ENCODE measurements around the gene AKR1B1. TPM values are rescaled to one million over a fixed set of nuclear protein-coding genes. Genes with fewer than 3 reads are reported as not detected.
A peak's percentile ranks its signal among the peaks of the same experiment; 100 is the strongest.

AKR1B1 gene
- total RNA-seq, 4 donors from 2014 or later: 106 to 183 (median 117) TPM

DNA sequence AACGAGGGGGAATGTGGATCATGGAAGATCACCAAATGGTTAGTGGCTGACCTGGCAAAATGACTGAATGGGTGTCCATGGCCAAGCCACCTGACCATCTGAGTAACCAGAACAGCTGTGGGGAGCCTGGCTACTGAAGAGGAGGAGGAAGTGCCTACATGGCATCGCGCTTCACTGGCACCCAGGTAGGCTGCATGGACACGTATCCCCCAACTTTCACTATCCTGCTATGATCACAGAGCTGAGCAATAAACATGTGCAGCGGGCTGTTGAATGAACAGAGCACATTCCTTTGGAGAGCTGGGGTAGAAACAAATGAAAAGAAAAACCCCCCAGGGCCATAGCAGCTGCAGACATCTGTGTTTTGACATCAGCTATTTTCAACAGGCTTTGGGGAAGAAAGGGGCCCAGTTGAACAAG lies 6.5 kb downstream of the AKR1B1 start:
- Histone ChIP-seq H3K4me3 (no peak overlapping the region), H3K36me3 (peaks cover 0 to 61% (median 16%) of the 10 kb centered on the region in 3 donors), H3K27ac (peak overlapping the region in 2 of 4 donors; percentile 17 to 51), H3K27me3 (no peaks in the 10 kb centered on the region), H3K4me1 (peaks cover 0 to 53% (median 6%) of the 10 kb centered on the region in 4 donors), H3K9me3 (no peaks in the 10 kb centered on the region)
- TF ChIP-seq, protein P1, sequence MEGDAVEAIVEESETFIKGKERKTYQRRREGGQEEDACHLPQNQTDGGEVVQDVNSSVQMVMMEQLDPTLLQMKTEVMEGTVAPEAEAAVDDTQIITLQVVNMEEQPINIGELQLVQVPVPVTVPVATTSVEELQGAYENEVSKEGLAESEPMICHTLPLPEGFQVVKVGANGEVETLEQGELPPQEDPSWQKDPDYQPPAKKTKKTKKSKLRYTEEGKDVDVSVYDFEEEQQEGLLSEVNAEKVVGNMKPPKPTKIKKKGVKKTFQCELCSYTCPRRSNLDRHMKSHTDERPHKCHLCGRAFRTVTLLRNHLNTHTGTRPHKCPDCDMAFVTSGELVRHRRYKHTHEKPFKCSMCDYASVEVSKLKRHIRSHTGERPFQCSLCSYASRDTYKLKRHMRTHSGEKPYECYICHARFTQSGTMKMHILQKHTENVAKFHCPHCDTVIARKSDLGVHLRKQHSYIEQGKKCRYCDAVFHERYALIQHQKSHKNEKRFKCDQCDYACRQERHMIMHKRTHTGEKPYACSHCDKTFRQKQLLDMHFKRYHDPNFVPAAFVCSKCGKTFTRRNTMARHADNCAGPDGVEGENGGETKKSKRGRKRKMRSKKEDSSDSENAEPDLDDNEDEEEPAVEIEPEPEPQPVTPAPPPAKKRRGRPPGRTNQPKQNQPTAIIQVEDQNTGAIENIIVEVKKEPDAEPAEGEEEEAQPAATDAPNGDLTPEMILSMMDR (IDR thresholded peaks at IDR 0.05): no peak
- TF ChIP-seq POLR2A (IDR thresholded peaks at IDR 0.05): no peak
- no peak for TF ChIP-seq EP300 (IDR thresholded peaks at IDR 0.05)
- no peak for DNase-seq (ENCODE audit: low spot score in 2 of 2)
- WGBS, 2 donors: 68 to 77% methylated on average over 5 of the region's 5 CpGs

DNA sequence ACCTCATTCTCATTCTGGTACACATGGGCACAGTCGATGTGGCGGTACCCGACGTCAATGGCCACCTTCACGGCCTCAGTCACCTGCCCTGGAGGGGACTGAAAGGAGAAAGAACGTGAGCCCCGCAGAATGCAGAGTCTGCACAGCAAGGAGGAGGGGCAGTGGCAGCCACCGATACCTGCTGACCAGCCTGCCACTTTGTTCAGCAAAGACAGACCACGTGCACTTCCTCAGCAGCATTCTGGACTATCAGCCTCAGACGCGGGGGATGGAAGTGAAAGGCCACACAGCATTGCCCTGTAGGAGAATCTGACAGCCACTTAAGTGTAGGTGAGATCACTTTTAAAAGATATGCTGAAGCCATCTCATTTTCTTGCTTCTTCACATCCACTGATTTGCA lies 7.2 kb downstream of the AKR1B1 start:
- WGBS, 2 donors: 64% methylated on average over 11 of the region's 11 CpGs
- Histone ChIP-seq H3K36me3 (peaks cover under 1 to 68% (median 24%) of the 10 kb centered on the region in 3 donors), H3K4me3 (no peak overlapping the region), H3K27me3 (no peaks in the 10 kb centered on the region), H3K4me1 (peaks cover 0 to 50% (median 4%) of the 10 kb centered on the region in 4 donors), H3K9me3 (no peaks in the 10 kb centered on the region), H3K27ac (peak overlapping the region in 2 of 4 donors; percentile 17 to 33)
- no peak for DNase-seq (ENCODE audit: low spot score in 2 of 2)
- TF ChIP-seq, protein P1 (IDR thresholded peaks at IDR 0.05): no peak
- no peak for TF ChIP-seq POLR2A (IDR thresholded peaks at IDR 0.05)
- no peak for TF ChIP-seq EP300 (IDR thresholded peaks at IDR 0.05)

DNA sequence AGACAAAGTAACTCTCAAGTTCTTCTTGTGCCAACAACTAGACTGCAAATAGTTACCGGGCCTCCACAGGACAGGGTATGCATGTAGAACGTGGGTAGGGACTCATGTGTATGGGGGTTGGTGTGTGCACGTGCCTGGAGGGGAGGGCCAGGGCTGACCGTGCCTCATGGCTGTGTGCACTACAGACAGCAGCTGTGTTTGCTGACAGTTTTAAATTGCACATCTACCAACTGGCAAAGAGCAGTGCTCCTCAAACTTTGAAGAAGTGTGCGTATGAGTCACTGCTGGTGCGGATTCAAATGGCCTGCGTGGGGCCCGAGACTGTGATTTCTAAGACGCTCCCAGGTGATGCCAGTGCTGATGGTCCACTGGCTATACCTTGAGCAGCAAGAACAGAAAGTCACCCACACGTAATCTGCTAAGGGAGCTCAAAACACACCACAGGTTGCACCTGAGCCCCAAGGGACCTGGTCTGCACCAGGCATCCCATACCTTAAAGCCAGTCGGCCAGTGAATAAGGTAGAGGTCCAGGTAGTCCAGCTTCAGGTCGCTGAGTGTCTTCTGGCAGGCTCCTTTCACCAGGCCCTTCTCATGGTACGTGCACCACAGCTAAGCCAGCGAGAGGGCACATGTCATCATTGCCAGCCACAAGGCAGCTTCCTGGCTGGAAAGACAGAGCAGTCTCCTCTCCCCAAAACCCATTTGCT lies 8.5 kb downstream of the AKR1B1 start:
- no peak for DNase-seq (ENCODE audit: low spot score in 2 of 2)
- TF ChIP-seq POLR2A (IDR thresholded peaks at IDR 0.05): no peak
- TF ChIP-seq, protein P1 (IDR thresholded peaks at IDR 0.05): no peak
- TF ChIP-seq EP300 (IDR thresholded peaks at IDR 0.05): no peak
- Histone ChIP-seq H3K27ac (no peak overlapping the region), H3K4me1 (peaks cover 0 to 49% (median 4%) of the 10 kb centered on the region in 4 donors), H3K9me3 (no peaks in the 10 kb centered on the region), H3K4me3 (no peak overlapping the region), H3K36me3 (peaks cover 3 to 69% (median 35%) of the 10 kb centered on the region in 3 donors), H3K27me3 (no peaks in the 10 kb centered on the region)
- WGBS, 2 donors: 87 to 88% methylated on average over 13 of the region's 14 CpGs

DNA sequence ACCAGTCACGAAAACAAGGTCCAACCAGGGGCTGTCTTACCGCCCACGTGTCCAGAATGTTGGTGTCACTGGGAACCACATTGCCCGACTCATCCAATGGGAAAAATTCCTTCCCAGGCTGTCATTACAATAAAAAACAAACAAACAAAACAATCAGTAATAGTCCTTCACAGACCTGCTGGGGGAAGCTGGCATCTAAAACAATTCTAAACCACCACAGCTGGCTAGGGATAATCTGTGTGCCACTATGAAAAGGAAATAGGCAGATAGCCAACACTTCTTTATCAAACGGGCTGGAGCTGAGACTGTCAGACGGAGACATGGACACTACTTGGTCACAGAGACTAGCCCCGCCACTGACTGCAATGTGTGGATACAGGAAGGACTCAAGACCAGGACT lies 9.2 kb downstream of the AKR1B1 start:
- H3K27ac ChIP-seq: no peak overlapping the region
- no peak overlapping the region for H3K4me3 ChIP-seq
- TF ChIP-seq EP300 (IDR thresholded peaks at IDR 0.05) (no peak), POLR2A (IDR thresholded peaks at IDR 0.05) (no peak)
- TF ChIP-seq, protein P1 (IDR thresholded peaks at IDR 0.05): no peak
- peaks cover 6 to 73% (median 35%) of the 10 kb centered on the region in 3 donors for H3K36me3 ChIP-seq
- H3K9me3 ChIP-seq: no peaks in the 10 kb centered on the region
- WGBS, 2 donors: 62 to 80% methylated on average over 7 of the region's 7 CpGs
- DNase-seq (ENCODE audit: low spot score in 2 of 2): no peak
- peaks cover 0 to 42% (median 3%) of the 10 kb centered on the region in 4 donors for H3K4me1 ChIP-seq
- H3K27me3 ChIP-seq: no peaks in the 10 kb centered on the region
